GM19455 (cell line): Measurements from ENCODE around the gene SLC4A8.
"Not testable (repeated sequence)": the region's sequence is repeated elsewhere in the genome, so short reads cannot be mapped to it uniquely, and the experiment has no call there.

Experiments
- ATAC-seq: cut with Tn5 transposase; IDR thresholded peaks from one replicate; pipeline ENCODE4 v1.9.1; 2021; ENCODE audit not compliant: unreplicated experiment

Gene SLC4A8

GRCh38 chr12:51473947-51474346, 49.3 kb downstream of the SLC4A8 start:
- ATAC-seq = no peak

GRCh38 chr12:51475543-51475942, 50.9 kb downstream of the SLC4A8 start:
- ATAC-seq = no peak

- no peak for ATAC-seq
Observed at GRCh38 chr12:51480978-51481377, 56.3 kb downstream of the SLC4A8 start.

GRCh38 chr12:51482929-51483697, 58.5 kb downstream of the SLC4A8 start:
- ATAC-seq = no peak

- ATAC-seq = no peak
Observed at GRCh38 chr12:51484119-51484518, 59.5 kb downstream of the SLC4A8 start.

GRCh38 chr12:51488281-51488680, 63.6 kb downstream of the SLC4A8 start:
- no peak for ATAC-seq

GRCh38 chr12:51493281-51493680, 68.7 kb downstream of the SLC4A8 start:
- ATAC-seq = no peak

GRCh38 chr12:51496895-51497294, 72.3 kb downstream of the SLC4A8 start:
- ATAC-seq = no peak

- no peak for ATAC-seq
Observed at GRCh38 chr12:51504851-51505250, 80.2 kb downstream of the SLC4A8 start.

GRCh38 chr12:51505360-51506105, 80.9 kb downstream of the SLC4A8 start:
- ATAC-seq = no peak

- no peak for ATAC-seq
Observed at GRCh38 chr12:51507178-51507577, 82.5 kb downstream of the SLC4A8 start.

- no peak for ATAC-seq
Observed at GRCh38 chr12:51508285-51508684, 83.7 kb downstream of the SLC4A8 start.

- ATAC-seq = no peak
Observed at GRCh38 chr12:51511546-51512260, 87.1 kb downstream of the SLC4A8 start.

- no peak for ATAC-seq
Observed at GRCh38 chr12:51512438-51512837, 87.8 kb downstream of the SLC4A8 start.

GRCh38 chr12:51515037-51515436, 90.4 kb downstream of the SLC4A8 start:
- ATAC-seq = not testable (repeated sequence)

- ATAC-seq = no peak
Observed at GRCh38 chr12:51517316-51517715, 92.7 kb downstream of the SLC4A8 start.

GRCh38 chr12:51517800-51518199, 93.2 kb downstream of the SLC4A8 start:
- no peak for ATAC-seq

GRCh38 chr12:51519755-51520154, 95.1 kb downstream of the SLC4A8 start:
- ATAC-seq = no peak

GRCh38 chr12:51520576-51521325, 96.1 kb downstream of the SLC4A8 start:
- no peak for ATAC-seq

GRCh38 chr12:51521554-51522276, 97.1 kb downstream of the SLC4A8 start:
- ATAC-seq = no peak
